Endothelial cell of umbilical vein (primary cell): ENCODE data around the gene MYF6. TPM values are rescaled to one million over a fixed set of nuclear protein-coding genes. Genes with fewer than 3 reads are reported as not detected.

Experiments
- BruUV-seq: library from RNA; stranded (reverse); fragments of 400-500 nt; replicated peaks from 2 replicates; lab custom pipeline; 2021; lab: Mats Ljungman, UMichigan
- CTCF ChIA-PET: fragments of 300-600, 350-600 bp; sonication (Branson Sonifier 250); formaldehyde crosslinking; loops from one replicate; lab custom pipeline; 2021; ENCODE audit warnings: antibody characterized with exemption, inconsistent platforms; lab: Charles Lee
- POLR2A ChIA-PET: fragments of 300-600, 350-600 bp; sonication (Branson Sonifier 250); formaldehyde crosslinking; loops from one replicate; lab custom pipeline; 2021; ENCODE audit warnings: antibody characterized with exemption, inconsistent platforms; lab: Charles Lee
- DNase-seq: peaks from one replicate; pipeline ENCODE4 v3.0.0-alpha.2; 2011; ENCODE audit warnings: low read depth, low spot score
- FAIRE-seq: peaks from 2 replicates; lab custom pipeline; 2011; peaks lifted over from hg19 to GRCh38; lab: Jason Lieb, UNC
- H2AFZ ChIP-seq: 2 replicates; pipeline ENCODE4 v1.6.0; 2012; ENCODE audit warnings: low read depth, low read length, control low read depth, inconsistent platforms
- H3K27ac ChIP-seq: 2 replicates; pipeline ENCODE4 v1.5.1; 2011; ENCODE audit warnings: low read depth, mild to moderate bottlenecking, control low read depth, low read length, moderate library complexity; ENCODE audit not compliant: insufficient read depth
- H3K27me3 ChIP-seq, 2 experiments: 2 replicates each; pipeline versions ENCODE4 v1.6.0 to v1.6.1; 2011; ENCODE audit warnings: low read length in 2 of 2, mixed read lengths in 1 of 2; ENCODE audit not compliant: control insufficient read depth in 2 of 2, insufficient read depth in 2 of 2
- H3K36me3 ChIP-seq, 2 experiments: 2 replicates in 1 of 2; 3 replicates in 1 of 2; pipeline ENCODE4 v1.5.1; 2011; ENCODE audit warnings: low read length in 2 of 2, mild to moderate bottlenecking in 1 of 2, moderate library complexity in 1 of 2; ENCODE audit not compliant: control insufficient read depth in 2 of 2, insufficient read depth in 2 of 2; ENCODE audit errors: extremely low read depth in 1 of 2
- H3K4me1 ChIP-seq: 3 replicates; pipeline ENCODE4 v1.5.1; 2011; ENCODE audit warnings: mild to moderate bottlenecking, low read length; ENCODE audit not compliant: control insufficient read depth, insufficient read depth; ENCODE audit errors: extremely low read depth
- H3K4me2 ChIP-seq: 2 replicates; pipeline ENCODE4 v1.6.1; 2011; ENCODE audit warnings: low read length, control low read depth, mixed read lengths; ENCODE audit not compliant: insufficient read depth
- H3K4me3 ChIP-seq, 3 experiments: fragments of 200-600 bp in 1 of 3; sonication (generic), shearing (Covaris generic) in 1 of 3; replicated peaks in 1 of 3; 2 replicates each; pipeline ENCODE4 v1.5.1; 2011 to 2016; ENCODE audit warnings: control low read depth in 3 of 3, low read length in 3 of 3, mild to moderate bottlenecking in 2 of 3, inconsistent platforms in 1 of 3, low read depth in 1 of 3, moderate library complexity in 1 of 3; ENCODE audit not compliant: insufficient read depth in 1 of 3
- H3K79me2 ChIP-seq: 2 replicates; pipeline ENCODE4 v1.6.0; 2012; ENCODE audit warnings: low read length, inconsistent platforms; ENCODE audit not compliant: control insufficient read depth, insufficient read depth
- H3K9ac ChIP-seq: replicated peaks from 2 replicates; pipeline ENCODE3; 2011; ENCODE audit warnings: low read length, control low read depth; ENCODE audit not compliant: insufficient read depth; ENCODE audit errors: extremely low read depth
- H3K9me1 ChIP-seq: replicated peaks from 3 replicates; pipeline ENCODE4 v1.6.0; 2011; ENCODE audit warnings: mild to moderate bottlenecking, low read length; ENCODE audit not compliant: control insufficient read depth, insufficient read depth; ENCODE audit errors: extremely low read depth
- H3K9me3 ChIP-seq: replicated peaks from 2 replicates; pipeline ENCODE4 v1.5.1; 2012; ENCODE audit warnings: low read length, inconsistent platforms; ENCODE audit not compliant: control insufficient read depth, insufficient read depth
- H4K20me1 ChIP-seq: replicated peaks from 2 replicates; pipeline ENCODE3; 2011; ENCODE audit warnings: mild to moderate bottlenecking, low read length; ENCODE audit not compliant: control insufficient read depth, insufficient read depth; ENCODE audit errors: extremely low read depth
- CTCF ChIP-seq, 2 donors: IDR thresholded peaks; 1 replicate in 1 of 2; 2 replicates in 1 of 2; pipeline ENCODE4 v1.5.1; 2011; ENCODE audit warnings: low read length in 2 of 2, mild to moderate bottlenecking in 2 of 2, moderate library complexity in 2 of 2, control low read depth in 1 of 2, inconsistent platforms in 1 of 2, low read depth in 1 of 2; ENCODE audit not compliant: insufficient read depth in 1 of 2; ENCODE audit errors: extremely low read depth in 1 of 2
- FOS ChIP-seq: IDR thresholded peaks from 2 replicates; pipeline ENCODE4 v1.6.1; 2011; ENCODE audit warnings: mild to moderate bottlenecking, low read length, moderate library complexity, borderline replicate concordance; ENCODE audit not compliant: insufficient read depth
- GATA2 ChIP-seq: IDR thresholded peaks from 2 replicates; pipeline ENCODE4 v1.7.0; 2011; ENCODE audit warnings: low read depth, mild to moderate bottlenecking, moderate library complexity, mixed read lengths, low read length; ENCODE audit not compliant: insufficient read length, insufficient read depth
- JUN ChIP-seq: IDR thresholded peaks from 2 replicates; pipeline ENCODE4 v1.6.1; 2011; ENCODE audit warnings: borderline replicate concordance, low read depth; ENCODE audit not compliant: insufficient read length, insufficient read depth
- MAX ChIP-seq: IDR thresholded peaks from 2 replicates; pipeline ENCODE4 v1.6.1; 2011; ENCODE audit not compliant: insufficient read depth, insufficient read length
- MYC ChIP-seq: IDR thresholded peaks from one replicate; pipeline ENCODE4 v1.6.1; 2011; ENCODE audit warnings: mild to moderate bottlenecking, low read depth, low read length
- POLR2A ChIP-seq: IDR thresholded peaks from 2 replicates; pipeline ENCODE4 v1.6.1; 2012; ENCODE audit warnings: low read depth, mild to moderate bottlenecking, control low read depth, low read length
- POLR2AphosphoS5 ChIP-seq: IDR thresholded peaks from 2 replicates; pipeline ENCODE4 v1.6.1; 2012; ENCODE audit warnings: low read depth, mild to moderate bottlenecking, control low read depth, low read length, moderate library complexity; ENCODE audit not compliant: insufficient read depth
- dilution Hi-C: fragments of 300-500 bp; cut with MboI; formaldehyde crosslinking; loops from one replicate; pipeline ENCODE4 v1.15.0; 2019; ENCODE audit warnings: low sequenced_read_pairs; ENCODE audit not compliant: extremely low pct_ligation_motif_present
- intact Hi-C: fragments of 100-400 bp; cut with micrococcal nuclease; formaldehyde crosslinking; loops from one replicate; pipeline ENCODE4 v1.10.0; 2022
- polyA plus RNA-seq, 4 experiments: library from polyadenylated mRNA; depleted of rRNA in 3 of 4; stranded (reverse) in 3 of 4; unstranded in 1 of 4; fragments of >200 nt; gene quantifications; 2 replicates each; pipeline versions ENCODE4 v1.2.1 to v1.2.3, GENCODE V29; 2011 to 2012; ENCODE audit warnings: missing spikeins in 1 of 4
- total RNA-seq: library from RNA; stranded (reverse); gene quantifications from 2 replicates; pipeline ENCODE4 v1.2.3, GENCODE V29; 2021

MYF6 gene
- total and polyA plus RNA-seq, 2 donors (not counting 3 experiments of a cell fraction or from before 2014, with no cell fraction given): not detected

GRCh38 chr12:80700327-80700726, 7.1 kb upstream of the MYF6 start:
- FAIRE-seq (no peak), DNase-seq (no peak)
- H3K36me3 ChIP-seq: no peaks in the 10 kb centered on the region
- H3K9ac ChIP-seq: no peak overlapping the region
- BruUV-seq: no TSS peak
- H3K9me1 ChIP-seq: no peaks in the 10 kb centered on the region
- H3K4me3 ChIP-seq: no peak overlapping the region
- H4K20me1 ChIP-seq: no peaks in the 10 kb centered on the region
- H3K9me3 ChIP-seq: no peaks in the 10 kb centered on the region
- POLR2A ChIA-PET: no interaction called here
- TF ChIP-seq MAX: no peak
- no peaks in the 10 kb centered on the region for H3K79me2 ChIP-seq
- no peaks in the 10 kb centered on the region for H3K27me3 ChIP-seq
- dilution Hi-C loops (no loop called here), intact Hi-C loops (no loop called here)
- H3K4me1 ChIP-seq: no peaks in the 10 kb centered on the region
- H2AFZ ChIP-seq: no peak overlapping the region
- no peak overlapping the region for H3K27ac ChIP-seq
- no peak overlapping the region for H3K4me2 ChIP-seq
- CTCF ChIA-PET: no interaction called here

GRCh38 chr12:80701388-80701787, 6.0 kb upstream of the MYF6 start:
- intact Hi-C loops (no loop called here), dilution Hi-C loops (no loop called here)
- no TSS peak for BruUV-seq
- no peak overlapping the region for H3K4me3 ChIP-seq
- DNase-seq: no peak
- no peak for FAIRE-seq
- no peaks in the 10 kb centered on the region for H3K27me3 ChIP-seq
- no peak overlapping the region for H2AFZ ChIP-seq
- TF ChIP-seq JUN: no peak
- no peak for TF ChIP-seq GATA2
- no peak for TF ChIP-seq MAX
- TF ChIP-seq FOS: no peak
- TF ChIP-seq POLR2AphosphoS5: no peak
- TF ChIP-seq CTCF (IDR thresholded peaks at IDR 0.05; ENCODE audit: extremely low read depth in 1 of 2, insufficient read depth in 1 of 2, low read depth in 1 of 2, low read length in 2 of 2): no peak
- TF ChIP-seq POLR2A: no peak
- TF ChIP-seq MYC: no peak
- no peaks in the 10 kb centered on the region for H3K9me3 ChIP-seq
- H3K36me3 ChIP-seq: no peaks in the 10 kb centered on the region
- ChIA-PET POLR2A (no interaction called here), CTCF (no interaction called here)
- H3K4me1 ChIP-seq: no peaks in the 10 kb centered on the region
- H3K27ac ChIP-seq: no peak overlapping the region
- H3K9me1 ChIP-seq: no peaks in the 10 kb centered on the region
- H3K4me2 ChIP-seq: no peak overlapping the region
- H3K79me2 ChIP-seq: no peaks in the 10 kb centered on the region
- H3K9ac ChIP-seq: no peak overlapping the region
- H4K20me1 ChIP-seq: no peaks in the 10 kb centered on the region
